HepG2 (cell line): ENCODE measurements around the gene FAM228B. TPM values are rescaled to one million over a fixed set of nuclear protein-coding genes. Genes with fewer than 3 reads are reported as not detected.

Experiments used
- CBX2 ChIP-seq, 2 experiments: fragments of 200-600 bp in 1 of 2; sonication (generic); formaldehyde crosslinking in 1 of 2; IDR thresholded peaks; 2 replicates each; pipeline versions ENCODE4 v1.7.0 to v1.8.1; 2018 to 2022; ENCODE audit warnings: low read depth in 2 of 2, low read length in 1 of 2, mild to moderate bottlenecking in 1 of 2, missing genetic modification reagents in 1 of 2
- DPF2 ChIP-seq: sonication (generic); formaldehyde crosslinking; IDR thresholded peaks from 2 replicates; pipeline ENCODE4 v1.4.0; 2020; ENCODE audit warnings: mild to moderate bottlenecking, low read depth, missing genetic modification reagents, borderline replicate concordance
- ERF ChIP-seq: IDR thresholded peaks from 2 replicates; pipeline ENCODE4 v1.6.1; 2018; ENCODE audit warnings: missing biosample characterization, missing genetic modification reagents
- LRRFIP1 ChIP-seq: sonication (generic); formaldehyde crosslinking; conservative IDR thresholded peaks from 2 replicates; pipeline ENCODE4 v1.4.0; 2020; ENCODE audit warnings: missing genetic modification reagents
- NR2C2 ChIP-seq: sonication (generic); formaldehyde crosslinking; IDR thresholded peaks from 2 replicates; pipeline ENCODE4 v1.4.0; 2020; ENCODE audit warnings: missing genetic modification reagents, mild to moderate bottlenecking, moderate library complexity, borderline replicate concordance
- RAD51 ChIP-seq: fragments of 450-650 bp; IDR thresholded peaks from 2 replicates; pipeline ENCODE4 v1.6.1; 2016; ENCODE audit warnings: borderline replicate concordance
- SMAD9 ChIP-seq: sonication (generic); formaldehyde crosslinking; IDR thresholded peaks from 2 replicates; pipeline ENCODE4 v1.5.1; 2020; ENCODE audit warnings: mild to moderate bottlenecking, missing genetic modification reagents
- SP5 ChIP-seq: IDR thresholded peaks from 2 replicates; pipeline ENCODE4 v1.6.1; 2016; ENCODE audit warnings: low read depth, borderline replicate concordance
- TCF7 ChIP-seq: sonication (generic); IDR thresholded peaks from 2 replicates; pipeline ENCODE4 v1.6.1; 2016; ENCODE audit warnings: antibody characterized with exemption, low read depth
- ZFX ChIP-seq: sonication (generic); formaldehyde crosslinking; IDR thresholded peaks from 2 replicates; pipeline ENCODE4 v1.4.0; 2020; ENCODE audit warnings: mild to moderate bottlenecking, low read depth, missing genetic modification reagents, moderate library complexity
- ZNF160 ChIP-seq: sonication (generic); formaldehyde crosslinking; IDR thresholded peaks from 2 replicates; pipeline ENCODE4 v1.8.0; 2022; ENCODE audit warnings: mild to moderate bottlenecking, inconsistent platforms, missing genetic modification reagents
- ZNF18 ChIP-seq: sonication (generic); formaldehyde crosslinking; IDR thresholded peaks from 2 replicates; pipeline ENCODE4 v1.8.0; 2022; ENCODE audit warnings: mild to moderate bottlenecking, missing genetic modification reagents; ENCODE audit not compliant: insufficient replicate concordance
- ZNF275 ChIP-seq: sonication (generic); formaldehyde crosslinking; IDR thresholded peaks from 2 replicates; pipeline ENCODE4 v1.8.0; 2022; ENCODE audit warnings: missing genetic modification reagents, mild to moderate bottlenecking, inconsistent platforms, borderline replicate concordance
- ZNF276 ChIP-seq: sonication (generic); formaldehyde crosslinking; IDR thresholded peaks from 2 replicates; pipeline ENCODE4 v1.4.0; 2020; ENCODE audit warnings: mild to moderate bottlenecking, low read depth, missing genetic modification reagents
- ZNF329 ChIP-seq: sonication (generic); formaldehyde crosslinking; IDR thresholded peaks from 2 replicates; pipeline ENCODE4 v1.9.0; 2021; ENCODE audit warnings: low read depth, mild to moderate bottlenecking, missing genetic modification reagents
- ZNF550 ChIP-seq: sonication (generic); formaldehyde crosslinking; IDR thresholded peaks from 2 replicates; pipeline ENCODE4 v1.4.0; 2020; ENCODE audit warnings: mild to moderate bottlenecking, missing genetic modification reagents, borderline replicate concordance
- ZNF614 ChIP-seq: IDR thresholded peaks from 2 replicates; pipeline ENCODE4 v1.6.1; 2018; ENCODE audit warnings: missing biosample characterization, missing genetic modification reagents, inconsistent platforms, borderline replicate concordance
- ZNF670 ChIP-seq: sonication (generic); formaldehyde crosslinking; IDR thresholded peaks from 2 replicates; pipeline ENCODE4 v1.8.0; 2022; ENCODE audit warnings: mild to moderate bottlenecking, missing genetic modification reagents, borderline replicate concordance
- ZNF720 ChIP-seq: sonication (generic); formaldehyde crosslinking; IDR thresholded peaks from 2 replicates; pipeline ENCODE4 v1.4.0; 2020; ENCODE audit warnings: missing genetic modification reagents
- ZNF790 ChIP-seq: sonication (generic); formaldehyde crosslinking; IDR thresholded peaks from 2 replicates; pipeline ENCODE4 v1.8.0; 2022; ENCODE audit warnings: missing genetic modification reagents, mild to moderate bottlenecking, borderline replicate concordance
- polyA plus RNA-seq, 8 experiments: library from polyadenylated mRNA; depleted of rRNA in 3 of 8; stranded (reverse) in 7 of 8; unstranded in 1 of 8; fragments of >200 nt; fragmentation: Illumina TruSeq in 4 of 8; extraction: Trizol in 4 of 8; gene quantifications; 2 replicates each; pipeline versions ENCODE4 v1.2.1 to v1.2.3, GENCODE V29; 2011 to 2016; ENCODE audit warnings: low read depth in 4 of 8, missing spikeins in 1 of 8, mixed read lengths in 1 of 8; ENCODE audit not compliant: insufficient read depth in 1 of 8
- total RNA-seq, 5 experiments: library from RNA; depleted of rRNA; stranded (reverse); fragments of >200 nt; fragmentation: Illumina TruSeq; extraction: Trizol; gene quantifications; 2 replicates each; pipeline ENCODE4 v1.2.3, GENCODE V29; 2016; ENCODE audit warnings: low read depth in 1 of 5

FAM228B gene
- total and polyA plus RNA-seq, 2 of the 13 experiments (the other 11 are each of a cell fraction or from before 2014, with no cell fraction given), result 0.79 to 1.1 TPM

GRCh38 chr2:24075915-24076848, 47.1 kb upstream of the FAM228B start, which contains the start of gene SF3B6 (continued):
- TF ChIP-seq ZNF275 (no peak; the same call in 1 of the 2 replicates), SP5 (CRISPR knock-in tag) (peak; percentile 78; the same call in 1 of the 2 replicates), ZNF18 (peak; percentile 82), RAD51 (no peak), ZNF790 (CRISPR knock-in tag) (peak; percentile 73; the same call in 1 of the 2 replicates), ZFX (CRISPR knock-in tag) (peak; percentile 80; the same call in 1 of the 2 replicates), ZNF329 (peak; percentile 60; the same call in 1 of the 2 replicates), TCF7 (no peak), ZNF276 (CRISPR knock-in tag) (peak; percentile 56; the same call in 1 of the 2 replicates), ZNF614 (CRISPR knock-in tag) (peak; percentile 99), CBX2 (IDR thresholded peaks at IDR 0.05; ENCODE audit: low read depth, low read length) (no peak), CBX2 (CRISPR knock-in tag; IDR thresholded peaks at IDR 0.05; ENCODE audit: low read depth) (peak; percentile 15; the same call in 1 of the 2 replicates), ZNF160 (CRISPR knock-in tag) (peak; percentile 91), SMAD9 (peak; percentile 67; the same call in 1 of the 2 replicates), ZNF670 (CRISPR knock-in tag) (0 out of 2 replicates have a peak, but pooled peaks have one; percentile 70), NR2C2 (CRISPR knock-in tag) (peak; percentile 99), ZNF720 (peak; percentile 97; the same call in 1 of the 2 replicates), ERF (peak; percentile 99), LRRFIP1 (CRISPR knock-in tag) (peak; percentile 36; the same call in 1 of the 2 replicates), ZNF550 (no peak), DPF2 (no peak)
